K562 (cell line): ENCODE measurements around the gene GPRC5B. TPM values are rescaled to one million over a fixed set of nuclear protein-coding genes. Genes with fewer than 3 reads are reported as not detected.

Source experiments
- ATF3 ChIP-seq, 2 experiments: fragments of 450-650 bp in 1 of 2; sonication (generic) in 1 of 2; formaldehyde crosslinking in 1 of 2; IDR thresholded peaks in 1 of 2; conservative IDR thresholded peaks in 1 of 2; 2 replicates each; pipeline versions ENCODE4 v1.6.1 to v1.8.1; 2016 to 2023; ENCODE audit warnings: mild to moderate bottlenecking in 2 of 2, moderate library complexity in 2 of 2, inconsistent platforms in 1 of 2, missing genetic modification reagents in 1 of 2
- CBFA2T2 ChIP-seq: fragments of 450-650 bp; conservative IDR thresholded peaks from 2 replicates; pipeline ENCODE4 v1.6.1; 2017; ENCODE audit warnings: mild to moderate bottlenecking
- JUND ChIP-seq, 2 experiments: IDR thresholded peaks; 2 replicates in 1 of 2; 3 replicates in 1 of 2; pipeline ENCODE4 v1.6.1; 2011; ENCODE audit warnings: borderline replicate concordance in 2 of 2, low read depth in 2 of 2, low read length in 2 of 2, improper control_type of control experiment in 1 of 2, missing biosample characterization in 1 of 2, missing genetic modification characterization in 1 of 2, missing genetic modification reagents in 1 of 2
- MGA ChIP-seq: fragments of 450-650 bp; IDR thresholded peaks from 2 replicates; pipeline ENCODE4 v1.6.1; 2016; ENCODE audit warnings: mild to moderate bottlenecking, moderate library complexity
- POLR3A ChIP-seq: IDR thresholded peaks from 2 replicates; pipeline ENCODE4 v1.6.1; 2011; ENCODE audit warnings: borderline replicate concordance, mild to moderate bottlenecking, moderate library complexity; ENCODE audit not compliant: insufficient read length, insufficient read depth; ENCODE audit errors: extremely low read depth
- TEAD4 ChIP-seq, 2 experiments: sonication (generic) in 1 of 2; formaldehyde crosslinking in 1 of 2; IDR thresholded peaks; 2 replicates each; pipeline versions ENCODE4 v1.6.1 to v1.8.0; 2012 to 2022; ENCODE audit warnings: borderline replicate concordance in 1 of 2, inconsistent platforms in 1 of 2, low read length in 1 of 2, mild to moderate bottlenecking in 1 of 2, missing genetic modification reagents in 1 of 2
- polyA plus RNA-seq, 8 experiments: library from polyadenylated mRNA; depleted of rRNA in 4 of 8; stranded (reverse) in 5 of 8; unstranded in 3 of 8; fragments of >200 nt; fragmentation: Nextera tagmentation in 2 of 8; fragmentation: Illumina TruSeq in 1 of 8; extraction: Ambion mirVana in 2 of 8; extraction: Trizol in 1 of 8; gene quantifications; 2 replicates each; pipeline versions ENCODE4 v1.2.1 to v1.2.3, GENCODE V29; 2011 to 2014; ENCODE audit warnings: inconsistent platforms in 1 of 8, missing spikeins in 1 of 8
- total RNA-seq, 7 experiments: library from RNA; depleted of rRNA in 6 of 7; stranded (reverse); fragments of >200 nt in 6 of 7; fragmentation: Illumina TruSeq in 2 of 7; extraction: Trizol in 2 of 7; gene quantifications; 2 replicates each; pipeline versions ENCODE4 v1.2.1 to v1.2.3, GENCODE V29; 2011 to 2021; ENCODE audit warnings: low replicate concordance in 1 of 7
- TF ChIP-seq, protein P1 (sequence below): fragments of 450-650 bp; IDR thresholded peaks from 2 replicates; pipeline ENCODE4 v1.6.1; 2017; ENCODE audit warnings: antibody characterized with exemption, mild to moderate bottlenecking

The GPRC5B gene
- total and polyA plus RNA-seq, 9 of the 15 experiments (the other 6 are each of a cell fraction or from before 2014, with no cell fraction given) = 0.65 to 5.5 (median 1.3) TPM

DNA sequence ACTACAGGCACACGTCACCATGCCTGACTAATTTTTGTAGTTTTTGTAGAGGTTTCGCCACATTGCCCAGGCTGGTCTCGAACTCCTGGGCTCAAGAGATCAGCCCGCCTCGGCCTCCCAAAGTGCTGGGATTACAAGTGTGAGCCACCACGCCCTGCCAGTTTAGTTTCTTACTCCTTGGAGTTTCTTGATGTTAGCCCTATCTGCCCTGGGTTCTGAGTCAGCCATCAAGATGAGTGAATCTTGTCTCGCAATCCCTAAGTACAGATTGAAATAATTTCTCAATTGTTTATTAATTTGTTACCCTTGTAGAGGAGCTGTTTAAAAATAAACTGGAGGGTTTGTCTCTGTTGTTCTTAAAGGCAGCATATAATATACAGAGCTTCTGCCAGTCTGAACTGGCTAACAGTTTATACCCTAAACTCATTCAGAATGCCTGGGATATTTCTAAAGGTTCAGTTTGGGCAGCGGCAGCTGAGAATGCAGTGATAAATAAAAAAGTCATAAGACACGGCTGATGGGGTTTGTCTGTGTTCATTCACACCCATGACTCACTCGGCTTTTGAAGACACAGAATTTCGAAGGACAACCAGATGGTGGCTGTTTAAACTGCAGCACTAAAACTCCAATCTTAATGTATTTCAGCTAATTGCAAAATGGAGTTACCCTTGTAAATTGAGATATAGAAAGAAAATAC is 39.6 kb downstream of the GPRC5B start (continued):
- TF ChIP-seq, protein P1, sequence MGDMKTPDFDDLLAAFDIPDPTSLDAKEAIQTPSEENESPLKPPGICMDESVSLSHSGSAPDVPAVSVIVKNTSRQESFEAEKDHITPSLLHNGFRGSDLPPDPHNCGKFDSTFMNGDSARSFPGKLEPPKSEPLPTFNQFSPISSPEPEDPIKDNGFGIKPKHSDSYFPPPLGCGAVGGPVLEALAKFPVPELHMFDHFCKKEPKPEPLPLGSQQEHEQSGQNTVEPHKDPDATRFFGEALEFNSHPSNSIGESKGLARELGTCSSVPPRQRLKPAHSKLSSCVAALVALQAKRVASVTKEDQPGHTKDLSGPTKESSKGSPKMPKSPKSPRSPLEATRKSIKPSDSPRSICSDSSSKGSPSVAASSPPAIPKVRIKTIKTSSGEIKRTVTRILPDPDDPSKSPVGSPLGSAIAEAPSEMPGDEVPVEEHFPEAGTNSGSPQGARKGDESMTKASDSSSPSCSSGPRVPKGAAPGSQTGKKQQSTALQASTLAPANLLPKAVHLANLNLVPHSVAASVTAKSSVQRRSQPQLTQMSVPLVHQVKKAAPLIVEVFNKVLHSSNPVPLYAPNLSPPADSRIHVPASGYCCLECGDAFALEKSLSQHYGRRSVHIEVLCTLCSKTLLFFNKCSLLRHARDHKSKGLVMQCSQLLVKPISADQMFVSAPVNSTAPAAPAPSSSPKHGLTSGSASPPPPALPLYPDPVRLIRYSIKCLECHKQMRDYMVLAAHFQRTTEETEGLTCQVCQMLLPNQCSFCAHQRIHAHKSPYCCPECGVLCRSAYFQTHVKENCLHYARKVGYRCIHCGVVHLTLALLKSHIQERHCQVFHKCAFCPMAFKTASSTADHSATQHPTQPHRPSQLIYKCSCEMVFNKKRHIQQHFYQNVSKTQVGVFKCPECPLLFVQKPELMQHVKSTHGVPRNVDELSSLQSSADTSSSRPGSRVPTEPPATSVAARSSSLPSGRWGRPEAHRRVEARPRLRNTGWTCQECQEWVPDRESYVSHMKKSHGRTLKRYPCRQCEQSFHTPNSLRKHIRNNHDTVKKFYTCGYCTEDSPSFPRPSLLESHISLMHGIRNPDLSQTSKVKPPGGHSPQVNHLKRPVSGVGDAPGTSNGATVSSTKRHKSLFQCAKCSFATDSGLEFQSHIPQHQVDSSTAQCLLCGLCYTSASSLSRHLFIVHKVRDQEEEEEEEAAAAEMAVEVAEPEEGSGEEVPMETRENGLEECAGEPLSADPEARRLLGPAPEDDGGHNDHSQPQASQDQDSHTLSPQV = peak; percentile 58; the same call in 1 of the 2 replicates
- peak; percentile 28; the same call in 1 of the 2 replicates for TF ChIP-seq TEAD4 (IDR thresholded peaks at IDR 0.05; ENCODE audit: low read length)
- TF ChIP-seq TEAD4 (CRISPR knock-in tag; IDR thresholded peaks at IDR 0.05; ENCODE audit: borderline replicate concordance) = no peak
- TF ChIP-seq JUND (IDR thresholded peaks at IDR 0.05; ENCODE audit: borderline replicate concordance, low read depth, low read length) = 0 out of 2 replicates have a peak, but pooled peaks have one; percentile 36
- no peak; the same call in 2 of the 3 replicates for TF ChIP-seq JUND (tag; IDR thresholded peaks at IDR 0.05; ENCODE audit: borderline replicate concordance, low read depth, low read length)
- TF ChIP-seq POLR3A = no peak
- peak; percentile 43; the same call in 1 of the 2 replicates for TF ChIP-seq ATF3 (IDR thresholded peaks at IDR 0.05)
- TF ChIP-seq ATF3 (CRISPR knock-in tag; conservative IDR thresholded peaks at IDR 0.05) = no peak
- peak; percentile 18; the same call in 1 of the 2 replicates for TF ChIP-seq CBFA2T2
- peak; percentile 22; the same call in 1 of the 2 replicates for TF ChIP-seq MGA
